Activated CD4-positive, alpha-beta memory T cell treated with anti-CD3 and anti-CD28 coated beads, Interleukin-2, amount 10 ng/mL, durations not matched to agents 7 days and 5 days (primary cell): ENCODE data around the gene CCL4L2. TPM values are rescaled to one million over a fixed set of nuclear protein-coding genes. Genes with fewer than 3 reads are reported as not detected.
A peak's percentile ranks its signal among the peaks of the same experiment; 100 is the strongest.
"Not testable (repeated sequence)": the region's sequence is repeated elsewhere in the genome, so short reads cannot be mapped to it uniquely, and the experiment has no call there.

Experiments used
- CTCF ChIA-PET: fragments of 350-600 bp; sonication (Branson Sonifier 250); formaldehyde crosslinking; loops from one replicate; lab custom pipeline; 2021; ENCODE audit warnings: antibody characterized with exemption, inconsistent platforms; lab: Charles Lee
- POLR2A ChIA-PET: fragments of 350-600 bp; sonication (Branson Sonifier 250); formaldehyde crosslinking; loops from one replicate; lab custom pipeline; 2021; ENCODE audit warnings: antibody characterized with exemption; lab: Charles Lee
- DNase-seq: peaks from one replicate; pipeline ENCODE4 v3.0.0-alpha.2; 2020
- H3K27ac Mint-ChIP-seq: one replicate; pipeline ENCODE4 v1.8.0; 2021; ENCODE audit warnings: mild to moderate bottlenecking, mixed read lengths
- H3K27me3 Mint-ChIP-seq: one replicate; pipeline ENCODE4 v1.8.0; 2021; ENCODE audit warnings: mixed read lengths
- H3K36me3 Mint-ChIP-seq: one replicate; pipeline ENCODE4 v1.8.0; 2021; ENCODE audit warnings: low read depth, mixed read lengths
- H3K4me1 Mint-ChIP-seq: one replicate; pipeline ENCODE4 v1.8.0; 2021; ENCODE audit warnings: mixed read lengths
- H3K4me3 Mint-ChIP-seq: one replicate; pipeline ENCODE4 v1.8.0; 2021; ENCODE audit warnings: mild to moderate bottlenecking, mixed read lengths
- H3K9me3 Mint-ChIP-seq: one replicate; pipeline ENCODE4 v1.8.0; 2021; ENCODE audit warnings: mixed read lengths
- total RNA-seq, 2 experiments: library from RNA; stranded (reverse); gene quantifications; one replicate each; pipeline ENCODE4 v1.2.3, GENCODE V29; 2021

CCL4L2 gene
- total RNA-seq, 2 experiments from 2014 or later, result 3.6 to 4.0 TPM

- Mint-ChIP-seq H3K9me3 (no peaks in the 10 kb centered on the region), H3K27ac (peak overlapping the region; percentile 15), H3K4me1 (peaks cover 29% of the 10 kb centered on the region), H3K36me3 (no peaks in the 10 kb centered on the region), H3K4me3 (no peak overlapping the region), H3K27me3 (peaks cover 50% of the 10 kb centered on the region)
- no peak for DNase-seq
- ChIA-PET CTCF (no interaction called here), POLR2A (no interaction called here)
These were observed 22.0 kb upstream of the CCL4L2 start for GRCh38 chr17:36188891-36189306.

- H3K4me1 Mint-ChIP-seq, result peaks cover 27% of the 10 kb centered on the region
- CTCF ChIA-PET, DNase-seq, H3K36me3 Mint-ChIP-seq, POLR2A ChIA-PET, H3K4me3 Mint-ChIP-seq, H3K9me3 Mint-ChIP-seq, H3K27ac Mint-ChIP-seq: not testable (repeated sequence)
- peaks cover 43% of the 10 kb centered on the region for H3K27me3 Mint-ChIP-seq
These were observed 20.9 kb upstream of the CCL4L2 start for GRCh38 chr17:36189993-36190392.

- POLR2A ChIA-PET, H3K36me3 Mint-ChIP-seq, CTCF ChIA-PET, H3K27ac Mint-ChIP-seq, H3K4me3 Mint-ChIP-seq, DNase-seq, H3K9me3 Mint-ChIP-seq: not testable (repeated sequence)
- Mint-ChIP-seq H3K4me1 (peaks cover 27% of the 10 kb centered on the region), H3K27me3 (peaks cover 42% of the 10 kb centered on the region)
These were observed 20.1 kb upstream of the CCL4L2 start for GRCh38 chr17:36190549-36191330.

DNA sequence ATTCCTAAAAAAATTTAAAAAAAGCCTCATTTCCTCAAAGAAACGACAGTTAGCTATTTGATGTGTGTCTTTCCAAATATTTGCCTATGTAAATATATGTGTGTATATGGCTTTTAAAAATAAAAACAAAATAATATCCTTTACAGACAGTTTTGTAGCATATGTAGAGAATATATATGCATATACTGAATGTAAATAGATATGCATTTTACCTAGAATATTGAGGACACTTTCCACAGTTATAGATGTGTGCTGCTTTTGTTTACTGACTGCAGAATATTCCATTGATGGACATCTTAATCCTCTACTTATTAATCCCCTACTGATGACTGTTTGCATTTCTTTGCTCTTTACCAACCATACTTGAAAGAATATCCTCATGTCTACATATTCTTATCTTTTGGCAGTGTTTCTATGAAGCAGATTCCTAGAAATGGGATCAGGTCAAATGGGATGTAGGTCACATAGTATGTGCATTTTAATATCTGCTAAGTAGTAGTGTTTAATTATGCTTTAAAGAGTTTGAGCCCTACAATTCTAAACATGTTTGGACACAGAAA lies 17.6 kb upstream of the CCL4L2 start:
- H3K27me3 Mint-ChIP-seq, result peaks cover 33% of the 10 kb centered on the region
- no peaks in the 10 kb centered on the region for H3K9me3 Mint-ChIP-seq
- no peak overlapping the region for H3K4me3 Mint-ChIP-seq
- POLR2A ChIA-PET, result no interaction called here
- peaks cover 29% of the 10 kb centered on the region for H3K4me1 Mint-ChIP-seq
- no peaks in the 10 kb centered on the region for H3K36me3 Mint-ChIP-seq
- no peak overlapping the region for H3K27ac Mint-ChIP-seq
- CTCF ChIA-PET, result no interaction called here
- no peak for DNase-seq

DNA sequence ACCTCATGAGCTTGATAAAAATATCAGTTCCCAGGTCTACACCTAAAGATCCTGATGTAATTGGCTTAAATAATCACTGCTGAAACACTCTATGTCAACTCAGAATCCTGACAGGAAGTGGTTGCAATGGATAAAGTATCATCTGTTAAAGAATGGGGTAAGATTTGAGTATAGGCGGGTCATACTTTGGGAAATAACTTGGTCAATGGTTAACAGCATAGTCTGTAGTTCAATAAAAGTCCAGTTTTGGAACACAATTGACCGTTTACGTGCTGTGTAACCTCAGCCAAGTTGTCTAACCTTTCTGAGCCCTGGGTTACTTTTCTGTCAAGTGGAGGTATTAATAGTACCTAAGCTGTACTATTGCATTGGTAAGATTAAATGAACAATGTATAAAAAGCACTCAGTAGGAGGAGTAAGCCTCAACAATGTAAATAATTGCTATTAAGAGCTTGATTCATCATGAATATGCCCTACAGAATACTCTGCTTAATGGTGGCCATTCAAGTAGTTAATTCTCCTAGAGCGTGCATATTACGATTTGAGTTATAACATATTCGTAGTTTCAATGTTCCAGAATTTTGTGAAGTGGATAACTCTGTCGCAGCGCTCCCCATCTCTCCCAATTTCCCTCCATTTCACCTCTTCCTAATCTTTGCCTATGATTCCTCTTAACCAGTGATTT lies 16.6 kb upstream of the CCL4L2 start:
- H3K9me3 Mint-ChIP-seq, POLR2A ChIA-PET, CTCF ChIA-PET, H3K4me3 Mint-ChIP-seq, H3K36me3 Mint-ChIP-seq, DNase-seq, H3K27ac Mint-ChIP-seq: not testable (repeated sequence)
- H3K4me1 Mint-ChIP-seq, result peaks cover 29% of the 10 kb centered on the region
- H3K27me3 Mint-ChIP-seq, result peaks cover 40% of the 10 kb centered on the region

DNA sequence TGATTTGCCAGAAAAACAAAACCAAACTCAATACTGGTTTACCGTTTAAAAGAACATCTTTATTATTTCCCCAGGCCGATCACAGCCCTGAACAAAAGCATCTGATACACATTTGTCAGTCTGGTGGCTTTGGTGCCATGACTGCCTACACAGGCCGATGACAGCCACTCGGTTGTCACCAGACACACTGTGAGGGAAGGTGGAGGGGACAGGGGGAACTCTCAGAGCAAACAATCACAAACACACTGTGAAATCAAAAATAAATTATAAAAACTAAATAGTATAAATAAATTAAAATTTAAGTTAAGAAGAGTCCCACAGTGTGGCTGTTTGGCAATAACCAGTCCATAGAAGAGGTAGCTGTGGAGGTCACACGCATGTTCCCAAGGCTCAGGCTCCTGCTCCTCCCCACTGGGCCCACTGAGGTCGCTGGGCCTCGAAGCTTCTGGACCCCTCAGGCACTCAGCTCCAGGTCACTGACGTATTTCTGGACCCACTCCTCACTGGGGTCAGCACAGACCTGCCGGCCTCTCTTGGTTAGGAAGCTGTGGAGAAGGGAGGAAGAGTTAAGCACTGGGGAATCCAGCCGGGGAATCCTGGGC lies 15.9 kb upstream of the CCL4L2 start:
- DNase-seq, H3K9me3 Mint-ChIP-seq, POLR2A ChIA-PET, CTCF ChIA-PET, H3K4me3 Mint-ChIP-seq, H3K27ac Mint-ChIP-seq, H3K36me3 Mint-ChIP-seq: not testable (repeated sequence)
- peaks cover 39% of the 10 kb centered on the region for H3K27me3 Mint-ChIP-seq
- H3K4me1 Mint-ChIP-seq, result peaks cover 32% of the 10 kb centered on the region

- Mint-ChIP-seq H3K9me3 (no peaks in the 10 kb centered on the region), H3K4me3 (no peak overlapping the region), H3K27me3 (peaks cover 38% of the 10 kb centered on the region), H3K27ac (no peak overlapping the region), H3K36me3 (no peaks in the 10 kb centered on the region), H3K4me1 (peaks cover 30% of the 10 kb centered on the region)
- CTCF ChIA-PET, result no interaction called here
- POLR2A ChIA-PET, result no interaction called here
- no peak for DNase-seq
These were observed 15.3 kb upstream of the CCL4L2 start for GRCh38 chr17:36195434-36196130.

DNA sequence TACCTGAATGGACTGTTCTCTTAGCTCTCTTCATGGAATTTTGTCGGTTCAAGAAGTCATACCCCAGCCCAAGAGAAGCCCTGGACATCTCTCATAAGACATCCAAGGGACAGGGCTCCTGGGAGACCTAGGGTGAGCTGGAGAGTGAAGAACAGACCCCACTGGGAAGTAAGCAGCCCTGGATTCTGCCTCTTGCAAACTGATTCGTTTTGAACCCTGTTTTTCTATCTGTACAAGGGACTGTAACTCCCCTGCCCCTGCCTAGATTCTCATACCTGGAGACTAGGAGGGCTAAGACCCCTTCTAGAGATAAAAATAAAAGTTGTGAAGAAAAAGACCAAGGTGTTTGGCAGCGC lies 14.8 kb upstream of the CCL4L2 start:
- ChIA-PET CTCF (no interaction called here), POLR2A (no interaction called here)
- DNase-seq, result no peak
- no peaks in the 10 kb centered on the region for H3K9me3 Mint-ChIP-seq
- H3K4me3 Mint-ChIP-seq, result no peak overlapping the region
- no peak overlapping the region for H3K27ac Mint-ChIP-seq
- H3K27me3 Mint-ChIP-seq, result peaks cover 36% of the 10 kb centered on the region
- no peaks in the 10 kb centered on the region for H3K36me3 Mint-ChIP-seq
- peaks cover 30% of the 10 kb centered on the region for H3K4me1 Mint-ChIP-seq

- Mint-ChIP-seq H3K27me3 (peaks cover 39% of the 10 kb centered on the region), H3K27ac (no peak overlapping the region), H3K4me3 (no peak overlapping the region), H3K9me3 (no peaks in the 10 kb centered on the region), H3K4me1 (peaks cover 32% of the 10 kb centered on the region), H3K36me3 (no peaks in the 10 kb centered on the region)
- ChIA-PET POLR2A (no interaction called here), CTCF (no interaction called here)
- DNase-seq, result no peak
These were observed 13.5 kb upstream of the CCL4L2 start for GRCh38 chr17:36197387-36197703.

GRCh38 chr17:36198831-36199465 lies 11.9 kb upstream of the CCL4L2 start:
- Mint-ChIP-seq H3K27ac (no peak overlapping the region), H3K4me1 (peaks cover 30% of the 10 kb centered on the region), H3K9me3 (no peaks in the 10 kb centered on the region), H3K36me3 (no peaks in the 10 kb centered on the region), H3K4me3 (no peak overlapping the region), H3K27me3 (peaks cover 43% of the 10 kb centered on the region)
- DNase-seq, result no peak
- POLR2A ChIA-PET, result no interaction called here
- CTCF ChIA-PET, result no interaction called here

DNA sequence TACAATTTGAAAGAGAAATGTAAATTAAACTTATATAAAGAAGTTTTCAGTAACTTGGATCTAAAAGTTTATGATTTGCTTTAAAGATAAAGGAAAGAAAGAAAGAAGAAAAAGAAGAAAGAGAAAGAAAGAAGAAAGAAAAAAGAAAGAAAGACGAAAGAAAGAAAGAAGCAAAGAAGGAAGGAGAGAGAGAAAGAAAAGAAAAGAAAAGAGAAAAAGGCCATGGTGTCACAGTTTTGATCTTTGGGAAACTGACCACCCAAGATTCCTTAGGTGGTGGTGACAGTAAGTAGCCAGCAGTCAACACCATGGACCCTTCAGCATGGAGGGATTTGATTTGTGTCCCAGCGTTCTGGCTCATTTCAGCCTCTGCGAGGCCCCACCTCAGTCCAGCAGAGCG lies 9.8 kb upstream of the CCL4L2 start:
- H3K4me3 Mint-ChIP-seq, DNase-seq, POLR2A ChIA-PET, H3K27ac Mint-ChIP-seq, H3K9me3 Mint-ChIP-seq, H3K36me3 Mint-ChIP-seq, CTCF ChIA-PET: not testable (repeated sequence)
- peaks cover 32% of the 10 kb centered on the region for H3K27me3 Mint-ChIP-seq
- H3K4me1 Mint-ChIP-seq, result peaks cover 35% of the 10 kb centered on the region

DNA sequence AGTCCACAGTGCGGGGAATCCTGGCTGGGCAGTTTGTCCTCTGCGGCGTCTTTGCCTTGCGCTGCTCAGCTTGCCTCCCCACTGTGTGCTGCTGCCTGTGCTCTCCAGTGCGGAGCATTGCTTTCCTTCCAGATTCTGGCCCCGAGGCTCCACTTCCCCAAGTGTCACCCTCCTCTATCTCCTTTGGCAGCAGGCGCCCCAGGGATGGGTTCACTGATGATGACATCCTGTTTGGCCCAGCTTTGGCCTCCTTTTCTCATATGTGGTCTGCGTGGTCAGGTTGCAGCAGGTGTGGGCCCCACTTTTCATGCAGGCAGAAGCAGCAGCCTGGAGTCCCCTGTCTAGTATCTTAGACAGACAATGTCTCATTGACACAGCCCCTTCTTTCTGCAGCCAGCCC lies 9.4 kb upstream of the CCL4L2 start:
- H3K36me3 Mint-ChIP-seq, DNase-seq, H3K4me3 Mint-ChIP-seq, H3K27ac Mint-ChIP-seq, POLR2A ChIA-PET, H3K9me3 Mint-ChIP-seq, CTCF ChIA-PET: not testable (repeated sequence)
- Mint-ChIP-seq H3K27me3 (peaks cover 29% of the 10 kb centered on the region), H3K4me1 (peaks cover 35% of the 10 kb centered on the region)

DNA sequence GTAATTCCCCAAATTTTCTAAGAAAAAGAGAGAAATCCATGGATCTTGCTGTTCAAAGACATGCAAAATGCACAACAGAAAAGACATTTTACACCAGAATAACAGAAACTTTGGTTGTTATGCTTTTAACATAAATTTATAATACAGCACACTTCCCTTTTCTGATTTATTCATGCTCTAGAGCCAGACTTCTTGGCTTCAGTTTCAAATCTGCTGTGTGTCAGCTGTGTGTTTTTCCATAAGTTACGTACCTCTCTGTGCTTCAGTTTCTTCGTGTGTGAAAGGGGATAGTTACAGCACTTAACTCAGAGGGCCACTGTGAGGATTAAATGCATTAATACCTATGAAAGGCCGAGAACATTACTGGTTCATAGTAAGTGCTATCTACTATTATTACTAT lies 7.5 kb upstream of the CCL4L2 start:
- Mint-ChIP-seq H3K9me3 (no peaks in the 10 kb centered on the region), H3K4me3 (no peak overlapping the region), H3K4me1 (peaks cover 35% of the 10 kb centered on the region), H3K36me3 (no peaks in the 10 kb centered on the region), H3K27me3 (peaks cover 33% of the 10 kb centered on the region), H3K27ac (no peak overlapping the region)
- DNase-seq, result no peak
- CTCF ChIA-PET, result no interaction called here
- POLR2A ChIA-PET, result no interaction called here
